ENCODE data around the gene GLMN. TPM values are rescaled to one million over a fixed set of nuclear protein-coding genes. Genes with fewer than 3 reads are reported as not detected.
"Not testable (repeated sequence)": the region's sequence is repeated elsewhere in the genome, so short reads cannot be mapped to it uniquely, and the experiment has no call there.

GLMN gene
- total and polyA plus RNA-seq, 2 experiments from 2014 or later, result 10.7 to 11.7 TPM

GRCh38 chr1:92298213-92298572 lies 594 bp downstream of the GLMN start:
- TF ChIP-seq EZH2 (IDR thresholded peaks at IDR 0.05; ENCODE audit: insufficient read depth, poor library complexity, severe bottlenecking), result no peak
- no peak for TF ChIP-seq EZH2phosphoT487 (IDR thresholded peaks at IDR 0.05; ENCODE audit: insufficient read depth, low read depth)
- peak; percentile 52 for DNase-seq
- H2AFZ ChIP-seq, result peak overlapping the region; percentile 94
- no peaks in the 10 kb centered on the region for H3K27me3 ChIP-seq (replicated peaks; ENCODE audit: insufficient read depth)
- in situ Hi-C loops (cut with MboI), result loop anchor here (10.0 kb wide), 1 partner anchor 793 kb away; the partner anchor contains the start of gene CDC7
- peaks cover 50% of the 10 kb centered on the region for H3K79me2 ChIP-seq (ENCODE audit: insufficient read depth)
- H3F3A ChIP-seq (ENCODE audit: insufficient read depth), result no peaks in the 10 kb centered on the region; the same call in 1 of the 2 replicates
- H3K4me1 ChIP-seq (ENCODE audit: insufficient read depth), result peaks cover 22% of the 10 kb centered on the region
- H3K4me3 ChIP-seq, result peak overlapping the region; percentile 87
- H3K4me2 ChIP-seq (ENCODE audit: unreplicated experiment), result peak overlapping the region; percentile 75
- H3K27ac ChIP-seq, result peak overlapping the region; percentile 77
- H3K9me2 ChIP-seq (ENCODE audit: insufficient read depth), result no peaks in the 10 kb centered on the region
- 13 to 15% methylated on average over 3 of the region's 3 CpGs for WGBS, 2 experiments (ENCODE audit: low coverage in 1 of 2, low lambda C conversion rate in 2 of 2, missing lambda C conversion rate in 2 of 2)
- peaks cover 6% of the 10 kb centered on the region; the same call in 1 of the 2 replicates for H3K36me3 ChIP-seq (ENCODE audit: low read depth)
- H3K9me3 ChIP-seq (ENCODE audit: low read depth), result no peaks in the 10 kb centered on the region
- peak overlapping the region; percentile 87 for H3K9ac ChIP-seq
- no peaks in the 10 kb centered on the region for H4K20me1 ChIP-seq (ENCODE audit: insufficient read depth)

- Histone ChIP-seq H3K9me2 (ENCODE audit: insufficient read depth) (no peaks in the 10 kb centered on the region), H3F3A (ENCODE audit: insufficient read depth) (peaks cover 8% of the 10 kb centered on the region; the same call in 1 of the 2 replicates), H3K4me3 (no peak overlapping the region), H3K27ac (no peak overlapping the region), H3K27me3 (replicated peaks; ENCODE audit: insufficient read depth) (no peaks in the 10 kb centered on the region), H3K9ac (no peak overlapping the region), H2AFZ (no peak overlapping the region), H4K20me1 (ENCODE audit: insufficient read depth) (no peaks in the 10 kb centered on the region), H3K4me2 (ENCODE audit: unreplicated experiment) (no peak overlapping the region), H3K36me3 (ENCODE audit: low read depth) (peaks cover 11% of the 10 kb centered on the region; the same call in 1 of the 2 replicates), H3K79me2 (ENCODE audit: insufficient read depth) (no peaks in the 10 kb centered on the region), H3K4me1 (ENCODE audit: insufficient read depth) (no peaks in the 10 kb centered on the region), H3K9me3 (ENCODE audit: low read depth) (no peaks in the 10 kb centered on the region)
- peak; percentile 73 for DNase-seq
- in situ Hi-C loops (cut with MboI), result loop anchor here (10.0 kb wide), 1 partner anchor 787 kb away; the partner anchor contains the start of gene CDC7
- WGBS, 2 experiments (ENCODE audit: low coverage in 1 of 2, low lambda C conversion rate in 2 of 2, missing lambda C conversion rate in 2 of 2), result 7% methylated on average over 3 of the region's 3 CpGs
- no peak for TF ChIP-seq EZH2phosphoT487 (IDR thresholded peaks at IDR 0.05; ENCODE audit: insufficient read depth, low read depth)
- no peak for TF ChIP-seq EZH2 (IDR thresholded peaks at IDR 0.05; ENCODE audit: insufficient read depth, poor library complexity, severe bottlenecking)
These were observed 7.3 kb downstream of the GLMN start for GRCh38 chr1:92291372-92291999.

GRCh38 chr1:92281411-92281810 lies 17.4 kb downstream of the GLMN start:
- H3F3A ChIP-seq (ENCODE audit: insufficient read depth); H3K4me3 ChIP-seq; H3K4me1 ChIP-seq (ENCODE audit: insufficient read depth); DNase-seq; H3K27me3 ChIP-seq (replicated peaks; ENCODE audit: insufficient read depth); H3K27ac ChIP-seq; H3K9me3 ChIP-seq (ENCODE audit: low read depth); H3K9me2 ChIP-seq (ENCODE audit: insufficient read depth); in situ Hi-C loops (cut with MboI); H3K9ac ChIP-seq; H2AFZ ChIP-seq; H4K20me1 ChIP-seq (ENCODE audit: insufficient read depth); H3K4me2 ChIP-seq (ENCODE audit: unreplicated experiment); H3K79me2 ChIP-seq (ENCODE audit: insufficient read depth): not testable (repeated sequence)
- WGBS, 2 experiments (ENCODE audit: low coverage in 1 of 2, low lambda C conversion rate in 2 of 2, missing lambda C conversion rate in 2 of 2), result 100% methylated on average over 2 of the region's 2 CpGs
- H3K36me3 ChIP-seq (ENCODE audit: low read depth), result peaks cover 13% of the 10 kb centered on the region

- H4K20me1 ChIP-seq (ENCODE audit: insufficient read depth); H3K27me3 ChIP-seq (replicated peaks; ENCODE audit: insufficient read depth); H3K79me2 ChIP-seq (ENCODE audit: insufficient read depth); H3F3A ChIP-seq (ENCODE audit: insufficient read depth); H3K4me2 ChIP-seq (ENCODE audit: unreplicated experiment); H3K9ac ChIP-seq; in situ Hi-C loops (cut with MboI); H3K9me3 ChIP-seq (ENCODE audit: low read depth); H3K4me3 ChIP-seq; DNase-seq; H3K9me2 ChIP-seq (ENCODE audit: insufficient read depth); H3K27ac ChIP-seq; H2AFZ ChIP-seq; H3K36me3 ChIP-seq (ENCODE audit: low read depth); H3K4me1 ChIP-seq (ENCODE audit: insufficient read depth): not testable (repeated sequence)
- 92 to 99% methylated on average over 15 of the region's 15 CpGs for WGBS, 2 experiments (ENCODE audit: low coverage in 1 of 2, low lambda C conversion rate in 2 of 2, missing lambda C conversion rate in 2 of 2)
These were observed 19.0 kb downstream of the GLMN start for GRCh38 chr1:92279781-92280180.
